Karpas-422 (cell line): Measurements from ENCODE around the gene SLC8A2. TPM values are rescaled to one million over a fixed set of nuclear protein-coding genes. Genes with fewer than 3 reads are reported as not detected.
A peak's percentile ranks its signal among the peaks of the same experiment; 100 is the strongest.
"Not testable (repeated sequence)": the region's sequence is repeated elsewhere in the genome, so short reads cannot be mapped to it uniquely, and the experiment has no call there.

Source experiments
- DNase-seq: peaks from one replicate; pipeline ENCODE4 v3.0.0-alpha.2; 2015
- H2AFZ ChIP-seq: fragments of 200-600 bp; sonication (generic); 2 replicates; pipeline ENCODE4 v1.6.1; 2014; ENCODE audit warnings: antibody characterized with exemption, low read length, mixed read lengths
- H3K27ac ChIP-seq: fragments of 200-600 bp; sonication (generic); 2 replicates; pipeline ENCODE4 v1.5.1; 2014; ENCODE audit warnings: mild to moderate bottlenecking, low read length, moderate library complexity
- H3K27me3 ChIP-seq: fragments of 200-600 bp; sonication (generic); 2 replicates; pipeline ENCODE4 v1.6.1; 2014; ENCODE audit warnings: low read length, mixed read lengths
- H3K36me3 ChIP-seq: fragments of 200-600 bp; sonication (generic); 2 replicates; pipeline ENCODE4 v1.6.1; 2014; ENCODE audit warnings: low read length, mixed read lengths; ENCODE audit not compliant: insufficient read depth
- H3K4me1 ChIP-seq: fragments of 200-600 bp; sonication (generic); 2 replicates; pipeline ENCODE4 v1.6.1; 2014; ENCODE audit warnings: mild to moderate bottlenecking, low read length, mixed read lengths
- H3K4me2 ChIP-seq: fragments of 200-600 bp; sonication (generic); 2 replicates; pipeline ENCODE4 v1.6.1; 2014; ENCODE audit warnings: low read length, low read depth, mild to moderate bottlenecking; ENCODE audit not compliant: poor library complexity, severe bottlenecking
- H3K4me3 ChIP-seq: fragments of 200-600 bp; sonication (generic); 2 replicates; pipeline ENCODE4 v1.5.1; 2014; ENCODE audit warnings: mild to moderate bottlenecking, antibody characterized with exemption, low read length, mixed read lengths
- H3K79me2 ChIP-seq: fragments of 200-600 bp; sonication (generic); 2 replicates; pipeline ENCODE4 v1.6.1; 2014; ENCODE audit warnings: mild to moderate bottlenecking, low read length, mixed read lengths
- H3K9ac ChIP-seq: fragments of 200-600 bp; sonication (generic); 2 replicates; pipeline ENCODE4 v1.6.0; 2014; ENCODE audit warnings: low read length
- H3K9me2 ChIP-seq: fragments of 200-600 bp; sonication (generic), shearing (Covaris generic); replicated peaks from 2 replicates; pipeline ENCODE4 v1.6.0; 2014; ENCODE audit warnings: mild to moderate bottlenecking, low read length, moderate library complexity; ENCODE audit not compliant: insufficient read depth
- H3K9me3 ChIP-seq: fragments of 300-700, 200-600 bp; sonication (generic); 2 replicates; pipeline ENCODE4 v1.6.1; 2014; ENCODE audit warnings: low read length, mixed read lengths
- H4K20me1 ChIP-seq: fragments of 200-600 bp; sonication (generic); 2 replicates; pipeline ENCODE4 v1.6.1; 2014; ENCODE audit warnings: mild to moderate bottlenecking, antibody characterized with exemption, low read length, low read depth; ENCODE audit not compliant: insufficient read depth
- total RNA-seq: library from RNA; depleted of rRNA; stranded (reverse); fragments of >200 nt; shearing (Covaris generic); gene quantifications from 2 replicates; pipeline ENCODE4 v1.2.3, GENCODE V29; 2014; ENCODE audit warnings: low replicate concordance

Gene SLC8A2
- total RNA-seq, 1 experiment from 2014 or later, result not detected

DNA sequence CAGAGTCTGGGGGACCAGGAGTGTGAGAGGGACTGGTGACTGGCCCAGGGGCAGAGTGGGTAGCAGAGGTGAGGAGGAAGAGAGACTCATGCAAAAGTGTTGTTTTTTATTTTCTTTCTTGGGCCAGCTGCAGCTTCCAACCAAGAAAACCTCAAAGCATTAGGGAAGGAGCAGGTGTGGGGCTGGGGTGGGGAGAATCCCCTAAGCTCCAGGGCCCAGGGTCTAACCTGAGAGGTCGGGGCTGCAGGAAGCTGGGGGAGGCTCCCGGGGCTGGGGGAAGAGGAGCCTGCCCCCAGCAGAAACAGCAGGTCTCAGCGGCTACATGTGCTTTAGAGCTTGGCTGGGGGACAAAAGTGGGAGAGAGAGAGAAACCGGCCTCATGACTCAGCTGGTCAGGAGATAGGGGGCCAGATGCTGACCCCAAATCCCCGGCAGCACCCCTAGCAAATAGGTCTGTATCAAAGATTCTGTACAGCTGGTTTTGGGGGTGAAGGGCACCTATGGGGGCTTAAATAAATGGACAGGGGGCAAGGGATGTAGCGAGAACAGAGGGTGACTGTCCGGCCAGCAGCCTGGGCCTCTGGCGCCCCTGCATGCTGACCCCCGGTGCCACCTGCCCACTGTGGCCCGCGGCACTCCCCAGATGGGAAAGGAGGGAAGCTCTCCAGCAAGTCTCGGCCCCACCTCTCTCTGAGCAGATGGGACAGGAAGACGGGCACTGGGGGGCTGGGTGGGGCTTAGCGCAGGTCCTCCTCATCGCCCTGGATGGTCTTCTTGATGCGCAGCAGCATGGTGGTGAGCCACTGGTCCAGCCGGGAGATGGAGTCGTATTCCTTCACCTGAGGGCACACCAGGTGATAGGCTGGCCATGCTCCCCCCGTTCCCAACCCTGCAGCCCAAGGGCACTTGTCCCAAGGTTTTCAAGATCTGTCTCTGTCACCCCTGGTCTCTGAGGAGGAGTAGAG lies 16.1 kb upstream of the SLC8A2 start:
- no peaks in the 10 kb centered on the region for H3K27me3 ChIP-seq
- DNase-seq, result no peak
- no peak overlapping the region for H2AFZ ChIP-seq
- H3K4me3 ChIP-seq, result no peak overlapping the region
- no peak overlapping the region for H3K4me2 ChIP-seq
- H3K9me2 ChIP-seq, result no peaks in the 10 kb centered on the region
- peaks cover 10% of the 10 kb centered on the region for H3K4me1 ChIP-seq
- no peaks in the 10 kb centered on the region for H3K9me3 ChIP-seq
- no peak overlapping the region for H3K27ac ChIP-seq
- H3K9ac ChIP-seq, result 0 out of 2 replicates have a peak overlapping the region, but pooled peaks have one; percentile 20
- no peaks in the 10 kb centered on the region; the same call in 1 of the 2 replicates for H3K79me2 ChIP-seq
- H4K20me1 ChIP-seq, result no peaks in the 10 kb centered on the region
- H3K36me3 ChIP-seq, result no peaks in the 10 kb centered on the region

DNA sequence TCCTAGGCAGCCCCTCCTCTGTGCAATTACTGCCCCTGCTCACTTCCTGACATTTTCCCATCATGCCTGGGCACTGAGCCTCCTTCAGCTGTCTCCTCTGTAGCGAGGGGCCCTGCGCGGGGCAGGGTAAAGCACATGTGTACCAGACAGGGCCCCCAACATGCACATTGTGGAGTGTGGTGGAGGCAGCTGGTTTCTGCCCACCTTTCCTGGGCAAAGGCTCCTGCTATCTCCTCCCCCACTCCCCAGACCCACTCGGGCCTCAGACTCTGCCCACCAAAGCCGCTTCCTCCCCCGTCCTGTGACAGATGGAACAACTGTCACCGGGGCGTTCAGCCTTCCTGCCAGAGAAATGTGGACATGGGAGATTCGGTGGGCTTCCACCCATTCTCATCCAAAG lies 15.2 kb upstream of the SLC8A2 start:
- Histone ChIP-seq H3K9ac (no peak overlapping the region), H3K4me1 (peaks cover 10% of the 10 kb centered on the region), H3K79me2 (no peaks in the 10 kb centered on the region; the same call in 1 of the 2 replicates), H3K27ac (no peak overlapping the region), H2AFZ (no peak overlapping the region), H3K4me2 (no peak overlapping the region), H3K36me3 (no peaks in the 10 kb centered on the region), H4K20me1 (no peaks in the 10 kb centered on the region), H3K9me2 (no peaks in the 10 kb centered on the region), H3K27me3 (no peaks in the 10 kb centered on the region), H3K9me3 (no peaks in the 10 kb centered on the region), H3K4me3 (no peak overlapping the region)
- no peak for DNase-seq

DNA sequence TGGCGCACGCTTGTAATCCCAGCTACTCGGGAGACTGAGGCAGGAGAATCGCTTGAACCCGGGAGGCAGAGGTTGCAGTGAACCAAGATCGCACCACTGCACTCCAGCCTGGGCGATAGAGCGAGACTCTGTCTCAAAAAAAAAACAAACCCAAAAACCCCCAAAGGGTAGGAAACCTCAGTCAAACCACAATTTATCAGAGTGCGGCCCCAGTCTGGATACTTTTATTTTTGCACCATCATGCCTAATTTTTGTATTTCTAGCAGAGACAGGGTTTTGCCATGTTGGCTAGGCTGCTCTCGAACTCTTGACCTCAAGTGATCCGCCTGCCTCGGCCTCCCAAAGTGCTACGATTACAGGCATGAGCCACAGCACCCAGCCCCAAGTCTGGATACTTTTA lies 14.5 kb upstream of the SLC8A2 start:
- not testable (repeated sequence) for H3K4me2 ChIP-seq, H4K20me1 ChIP-seq, H3K27ac ChIP-seq, H2AFZ ChIP-seq, H3K9me2 ChIP-seq, H3K27me3 ChIP-seq, H3K4me1 ChIP-seq, H3K9ac ChIP-seq, H3K36me3 ChIP-seq, H3K9me3 ChIP-seq, H3K4me3 ChIP-seq, DNase-seq, H3K79me2 ChIP-seq

DNA sequence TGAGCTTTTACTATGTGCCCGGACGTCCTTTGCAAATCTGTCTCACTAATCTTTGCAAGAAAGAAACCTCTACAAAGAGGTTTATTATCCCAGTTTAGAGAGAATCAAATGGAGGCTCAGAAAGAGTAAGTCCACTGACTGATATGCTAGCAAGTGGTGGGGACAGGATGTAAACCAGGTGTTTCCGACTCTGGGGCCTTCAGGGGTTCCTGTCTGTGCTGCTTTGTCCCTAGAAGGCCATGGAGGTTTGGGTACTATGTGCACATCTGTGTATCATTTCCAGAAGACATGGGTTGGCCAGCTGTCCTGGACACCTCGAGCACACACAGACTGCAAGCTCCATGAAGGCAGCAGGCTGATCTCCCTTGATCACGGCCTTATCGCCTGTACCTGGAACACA lies 13.5 kb upstream of the SLC8A2 start:
- no peaks in the 10 kb centered on the region for H3K9me2 ChIP-seq
- no peaks in the 10 kb centered on the region for H3K27me3 ChIP-seq
- H4K20me1 ChIP-seq, result no peaks in the 10 kb centered on the region
- no peaks in the 10 kb centered on the region for H3K9me3 ChIP-seq
- no peaks in the 10 kb centered on the region for H3K36me3 ChIP-seq
- H3K9ac ChIP-seq, result peak overlapping the region; percentile 82
- DNase-seq, result peak; percentile 56
- peak overlapping the region; percentile 81 for H3K4me3 ChIP-seq
- peak overlapping the region; percentile 91 for H3K4me2 ChIP-seq
- no peaks in the 10 kb centered on the region; the same call in 1 of the 2 replicates for H3K79me2 ChIP-seq
- peak overlapping the region; percentile 79 for H3K27ac ChIP-seq
- peaks cover 10% of the 10 kb centered on the region for H3K4me1 ChIP-seq
- H2AFZ ChIP-seq, result no peak overlapping the region

DNA sequence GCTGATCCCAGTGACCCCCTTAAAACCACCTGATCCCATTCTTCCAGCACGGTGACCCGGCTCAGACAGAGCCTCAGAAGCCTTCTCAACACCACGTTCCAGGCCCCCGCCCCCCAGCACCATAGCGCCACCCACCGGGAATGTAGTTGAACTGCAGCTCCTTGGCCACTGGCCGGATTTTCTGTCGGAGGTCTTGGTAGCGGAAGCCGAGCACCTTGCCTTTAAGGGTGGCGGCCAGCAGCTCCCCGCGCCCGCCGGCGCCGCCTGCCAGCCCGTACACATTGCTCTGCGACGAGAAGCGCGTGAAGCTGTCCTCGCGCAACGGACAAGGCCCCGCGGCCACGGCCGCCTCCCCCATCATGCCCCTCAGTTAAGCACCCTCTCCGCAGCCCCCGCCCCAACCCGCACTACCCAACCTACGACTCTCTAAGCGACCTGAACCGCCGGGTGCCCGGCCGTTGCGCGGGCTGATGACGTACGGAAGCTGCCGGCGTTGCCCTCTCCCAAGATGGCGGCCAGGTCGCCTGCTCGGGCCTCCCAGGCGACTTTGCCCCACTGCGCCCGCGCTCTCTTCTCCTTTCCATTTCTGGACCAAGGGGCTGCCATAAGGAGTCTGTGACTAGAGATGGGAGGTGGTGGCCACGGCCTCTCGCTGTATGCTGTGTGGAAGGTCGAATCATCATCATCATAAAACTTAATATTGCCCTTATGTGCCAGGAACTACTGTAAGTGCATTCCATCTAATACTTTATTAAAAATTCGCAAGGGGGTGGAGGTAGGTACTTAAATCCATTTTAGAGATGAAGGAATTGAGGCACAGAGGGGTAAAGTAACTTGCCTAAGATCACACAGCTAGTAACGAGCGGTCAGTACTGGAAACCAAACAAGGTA lies 12.4 kb upstream of the SLC8A2 start, which contains the start of gene KPTN:
TSS of gene KPTN (minus strand) at position 420 of the 891 bp plus-strand sequence. CDS start at position 361, 59 bp downstream.
- Histone ChIP-seq H2AFZ (peak within 1 kb of the TSS; percentile 94), H3K79me2 (no peaks in the 10 kb centered on the region; the same call in 1 of the 2 replicates), H3K9me3 (no peaks in the 10 kb centered on the region), H3K4me1 (peaks cover 10% of the 10 kb centered on the region), H3K4me2 (peak within 1 kb of the TSS; percentile 91), H4K20me1 (no peaks in the 10 kb centered on the region), H3K4me3 (peak within 1 kb of the TSS; percentile 81), H3K36me3 (no peaks in the 10 kb centered on the region), H3K27ac (peak within 1 kb of the TSS; percentile 79), H3K9me2 (no peaks in the 10 kb centered on the region), H3K9ac (peak within 1 kb of the TSS; percentile 82), H3K27me3 (no peaks in the 10 kb centered on the region)
- DNase-seq, result peak; percentile 96

DNA sequence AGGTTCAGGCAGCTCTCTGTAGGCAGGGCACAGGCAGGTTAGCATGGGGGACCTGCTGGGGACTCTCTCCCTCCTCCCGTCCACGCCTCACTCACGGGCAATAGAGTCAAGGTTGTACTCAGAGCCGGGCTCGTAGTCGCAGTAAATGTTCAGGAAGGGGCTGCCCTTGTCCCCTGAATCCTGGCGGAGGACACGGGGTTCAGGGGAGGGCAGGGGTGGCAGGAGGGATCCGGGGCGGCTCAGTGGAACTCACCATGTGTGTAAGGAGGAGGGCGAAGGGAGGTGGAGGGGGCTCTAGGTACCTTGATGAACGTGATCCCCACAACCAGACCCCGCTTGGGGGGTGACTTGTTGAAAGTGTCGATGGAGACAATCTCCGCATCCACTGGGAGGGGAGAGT lies 11.5 kb upstream of the SLC8A2 start:
- H3K27me3 ChIP-seq, result no peaks in the 10 kb centered on the region
- no peak overlapping the region; the same call in 1 of the 2 replicates for H3K4me3 ChIP-seq
- H3K9ac ChIP-seq, result no peak overlapping the region
- H3K4me1 ChIP-seq, result peaks cover 10% of the 10 kb centered on the region
- no peaks in the 10 kb centered on the region; the same call in 1 of the 2 replicates for H3K79me2 ChIP-seq
- no peaks in the 10 kb centered on the region for H3K9me2 ChIP-seq
- H3K27ac ChIP-seq, result no peak overlapping the region
- no peaks in the 10 kb centered on the region for H4K20me1 ChIP-seq
- no peak for DNase-seq
- H3K4me2 ChIP-seq, result no peak overlapping the region
- no peaks in the 10 kb centered on the region for H3K36me3 ChIP-seq
- H3K9me3 ChIP-seq, result no peaks in the 10 kb centered on the region
- no peak overlapping the region for H2AFZ ChIP-seq

DNA sequence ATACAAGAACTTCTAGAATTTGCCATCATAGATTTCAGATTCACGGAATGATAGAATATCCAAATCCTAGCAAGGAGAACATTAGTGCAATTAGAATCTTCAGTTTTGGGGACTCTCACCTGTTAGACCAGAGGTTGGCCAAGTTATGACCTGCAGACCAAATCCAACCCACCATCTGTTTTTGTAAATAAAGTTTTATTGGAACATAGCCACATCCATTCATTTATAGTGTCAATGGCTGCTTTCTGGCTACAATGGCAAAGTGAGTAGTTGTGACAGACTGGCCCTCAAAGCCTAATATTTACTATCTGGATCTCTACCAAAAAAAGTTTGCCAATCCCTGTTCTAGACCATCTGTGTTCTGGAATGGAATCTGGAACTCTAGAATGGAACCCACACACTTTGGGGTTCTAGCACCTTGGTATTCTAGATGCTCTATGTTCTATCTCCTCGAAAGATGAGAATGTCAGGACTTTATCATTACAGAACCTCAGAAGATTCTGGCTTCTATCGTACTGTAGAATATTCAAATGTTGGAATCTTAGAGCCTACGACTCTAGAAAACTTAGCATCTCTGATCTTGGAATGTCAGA lies 9.9 kb upstream of the SLC8A2 start:
- Histone ChIP-seq H4K20me1 (no peaks in the 10 kb centered on the region), H3K9me3 (no peaks in the 10 kb centered on the region), H3K27me3 (no peaks in the 10 kb centered on the region), H3K4me1 (peaks cover 10% of the 10 kb centered on the region), H3K36me3 (no peaks in the 10 kb centered on the region), H3K79me2 (no peaks in the 10 kb centered on the region; the same call in 1 of the 2 replicates), H3K9ac (no peak overlapping the region), H3K27ac (no peak overlapping the region), H3K4me2 (no peak overlapping the region), H3K4me3 (no peak overlapping the region), H3K9me2 (no peaks in the 10 kb centered on the region), H2AFZ (no peak overlapping the region)
- no peak for DNase-seq
